SH-SY5Y (cell line): ENCODE measurements around the gene ELF4.

Source experiments
- GATA2 ChIP-seq: IDR thresholded peaks from 2 replicates; pipeline ENCODE4 v1.6.1; 2011; ENCODE audit warnings: mild to moderate bottlenecking, low read depth, low read length
- GATA3 ChIP-seq: IDR thresholded peaks from 2 replicates; pipeline ENCODE4 v1.6.1; 2011; ENCODE audit warnings: low read depth, mild to moderate bottlenecking, low read length, moderate library complexity

Gene ELF4

GRCh38 chrX:130120746-130121504 is 10.6 kb upstream of the ELF4 start:
- TF ChIP-seq GATA2 (no peak), GATA3 (no peak)

GRCh38 chrX:130120321-130120731 is 10.0 kb upstream of the ELF4 start:
- TF ChIP-seq GATA2: no peak
- TF ChIP-seq GATA3: no peak

- TF ChIP-seq GATA3 (no peak), GATA2 (no peak)
Measured at GRCh38 chrX:130119312-130119898, 9.1 kb upstream of the ELF4 start.

GRCh38 chrX:130118441-130119311 is 8.4 kb upstream of the ELF4 start:
- TF ChIP-seq GATA3: no peak
- TF ChIP-seq GATA2: no peak

- TF ChIP-seq GATA3 (no peak), GATA2 (no peak)
Measured at GRCh38 chrX:130117166-130117565, 6.9 kb upstream of the ELF4 start.

GRCh38 chrX:130114141-130114588 is 3.9 kb upstream of the ELF4 start:
- TF ChIP-seq GATA2 (no peak), GATA3 (no peak)

GRCh38 chrX:130111220-130112154 is 1.2 kb upstream of the ELF4 start:
- TF ChIP-seq GATA2: no peak
- TF ChIP-seq GATA3: no peak

GRCh38 chrX:130109429-130110378 is 593 bp downstream of the ELF4 start:
- no peak for TF ChIP-seq GATA3
- TF ChIP-seq GATA2: no peak

- no peak for TF ChIP-seq GATA3
- TF ChIP-seq GATA2: no peak
Measured at GRCh38 chrX:130108647-130109428, 1.5 kb downstream of the ELF4 start.

GRCh38 chrX:130106071-130106470 is 4.2 kb downstream of the ELF4 start:
- TF ChIP-seq GATA2: no peak
- TF ChIP-seq GATA3: no peak

GRCh38 chrX:130105244-130105643 is 5.1 kb downstream of the ELF4 start:
- no peak for TF ChIP-seq GATA3

GRCh38 chrX:130103605-130104004 is 6.7 kb downstream of the ELF4 start:
- no peak for TF ChIP-seq GATA2
- TF ChIP-seq GATA3: no peak
